PC-3 (cell line): ENCODE data around the gene NFYA.

Experiments used
- EZH2 ChIP-seq: fragments of 300-600 bp; sonication (generic); IDR thresholded peaks from one replicate; pipeline ENCODE4 v1.6.1; 2017; ENCODE audit warnings: antibody characterized with exemption, mild to moderate bottlenecking, low read length; ENCODE audit not compliant: unreplicated experiment
- TF ChIP-seq, protein P1 (sequence below): fragments of 300-600 bp; sonication (generic); conservative IDR thresholded peaks from 2 replicates; pipeline ENCODE4 v1.5.1; 2017; ENCODE audit warnings: antibody characterized with exemption, low read depth, mild to moderate bottlenecking, low read length

GRCh38 chr6:41061196-41061726 is 11.5 kb upstream of the NFYA start:
- TF ChIP-seq, protein P1, sequence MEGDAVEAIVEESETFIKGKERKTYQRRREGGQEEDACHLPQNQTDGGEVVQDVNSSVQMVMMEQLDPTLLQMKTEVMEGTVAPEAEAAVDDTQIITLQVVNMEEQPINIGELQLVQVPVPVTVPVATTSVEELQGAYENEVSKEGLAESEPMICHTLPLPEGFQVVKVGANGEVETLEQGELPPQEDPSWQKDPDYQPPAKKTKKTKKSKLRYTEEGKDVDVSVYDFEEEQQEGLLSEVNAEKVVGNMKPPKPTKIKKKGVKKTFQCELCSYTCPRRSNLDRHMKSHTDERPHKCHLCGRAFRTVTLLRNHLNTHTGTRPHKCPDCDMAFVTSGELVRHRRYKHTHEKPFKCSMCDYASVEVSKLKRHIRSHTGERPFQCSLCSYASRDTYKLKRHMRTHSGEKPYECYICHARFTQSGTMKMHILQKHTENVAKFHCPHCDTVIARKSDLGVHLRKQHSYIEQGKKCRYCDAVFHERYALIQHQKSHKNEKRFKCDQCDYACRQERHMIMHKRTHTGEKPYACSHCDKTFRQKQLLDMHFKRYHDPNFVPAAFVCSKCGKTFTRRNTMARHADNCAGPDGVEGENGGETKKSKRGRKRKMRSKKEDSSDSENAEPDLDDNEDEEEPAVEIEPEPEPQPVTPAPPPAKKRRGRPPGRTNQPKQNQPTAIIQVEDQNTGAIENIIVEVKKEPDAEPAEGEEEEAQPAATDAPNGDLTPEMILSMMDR: no peak
- TF ChIP-seq EZH2: no peak
